SK-N-MC (cell line): Measurements from ENCODE around the gene PIK3R5.

Experiments used
- EZH2 ChIP-seq: fragments of 200-600 bp; sonication (generic); IDR thresholded peaks from one replicate; pipeline ENCODE4 v1.6.1; 2017; ENCODE audit warnings: antibody characterized with exemption
- FOXP2 ChIP-seq: optimal IDR thresholded peaks from 2 replicates; pipeline ENCODE3; 2011; ENCODE audit warnings: mild to moderate bottlenecking, moderate library complexity; ENCODE audit not compliant: insufficient read depth; ENCODE audit errors: extremely low read length, control extremely low read depth
- POLR2AphosphoS5 ChIP-seq: IDR thresholded peaks from 2 replicates; pipeline ENCODE4 v1.6.1; 2012; ENCODE audit warnings: mild to moderate bottlenecking, low read depth, low read length, borderline replicate concordance

- TF ChIP-seq EZH2 (no peak), POLR2AphosphoS5 (no peak), FOXP2 (no peak)
Observed at GRCh38 chr17:8896641-8897635, 68.6 kb downstream of the PIK3R5 start.
